WERI-Rb-1 (cell line): Measurements from ENCODE around the gene NCS1.

Experiments
- DNase-seq: peaks from one replicate; pipeline ENCODE4 v3.0.0-alpha.2; 2020
- H3K27ac ChIP-seq: fragments of 250-450 bp; sonication (Bioruptor Pico); 2 replicates; pipeline ENCODE4 v1.5.1; 2020; ENCODE audit warnings: mild to moderate bottlenecking, moderate library complexity
- H3K27me3 ChIP-seq: fragments of 250-450 bp; sonication (Bioruptor Pico); 2 replicates; pipeline ENCODE4 v1.5.1; 2021; ENCODE audit warnings: mild to moderate bottlenecking, low read depth, moderate library complexity; ENCODE audit not compliant: insufficient read depth, severe bottlenecking
- H3K36me3 ChIP-seq: fragments of 250-450 bp; sonication (Bioruptor Pico); 2 replicates; pipeline ENCODE4 v1.5.1; 2020; ENCODE audit warnings: mild to moderate bottlenecking, moderate library complexity
- H3K4me3 ChIP-seq: 2 replicates; pipeline ENCODE4 v1.5.1; 2011; ENCODE audit warnings: low read depth, mild to moderate bottlenecking, control low read depth, low read length
- H3K9me3 ChIP-seq: fragments of 250-450 bp; sonication (Bioruptor Pico); 2 replicates; pipeline ENCODE4 v1.5.1; 2021; ENCODE audit warnings: mild to moderate bottlenecking, moderate library complexity; ENCODE audit not compliant: severe bottlenecking
- CTCF ChIP-seq: IDR thresholded peaks from 2 replicates; pipeline ENCODE4 v1.5.1; 2011; ENCODE audit warnings: low read depth, mild to moderate bottlenecking, control low read depth, inconsistent platforms, low read length

Gene NCS1

DNA sequence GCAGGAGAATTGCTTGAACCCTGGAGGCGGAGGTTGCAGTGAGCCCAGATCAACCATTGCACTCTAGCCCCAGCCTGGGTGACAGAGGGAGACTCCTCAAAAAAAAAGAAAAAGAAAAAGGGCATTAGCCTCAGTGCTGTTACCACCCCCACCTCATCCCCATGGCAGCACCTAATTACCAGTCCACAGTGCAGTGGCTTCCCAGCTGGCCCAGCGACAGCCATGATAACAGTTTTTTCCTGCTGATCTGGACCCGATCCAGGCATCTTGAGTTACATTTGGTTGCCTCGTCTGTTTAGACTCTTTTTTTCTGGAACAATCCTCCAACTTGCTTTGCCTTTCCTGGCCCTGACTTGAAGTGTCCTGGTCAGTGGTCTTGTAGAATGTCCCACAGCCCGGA, 24.4 kb downstream of the NCS1 start:
- Histone ChIP-seq H3K27me3 (no peaks in the 10 kb centered on the region), H3K9me3 (no peaks in the 10 kb centered on the region), H3K36me3 (peaks cover 29% of the 10 kb centered on the region), H3K27ac (no peak overlapping the region), H3K4me3 (no peak overlapping the region)
- DNase-seq: no peak
- TF ChIP-seq CTCF: no peak

- Histone ChIP-seq H3K27ac (no peak overlapping the region), H3K36me3 (peaks cover 33% of the 10 kb centered on the region), H3K27me3 (no peaks in the 10 kb centered on the region), H3K4me3 (no peak overlapping the region), H3K9me3 (no peaks in the 10 kb centered on the region)
- DNase-seq: no peak
- no peak for TF ChIP-seq CTCF
These were observed 25.2 kb downstream of the NCS1 start for GRCh38 chr9:130197386-130197785.

DNA sequence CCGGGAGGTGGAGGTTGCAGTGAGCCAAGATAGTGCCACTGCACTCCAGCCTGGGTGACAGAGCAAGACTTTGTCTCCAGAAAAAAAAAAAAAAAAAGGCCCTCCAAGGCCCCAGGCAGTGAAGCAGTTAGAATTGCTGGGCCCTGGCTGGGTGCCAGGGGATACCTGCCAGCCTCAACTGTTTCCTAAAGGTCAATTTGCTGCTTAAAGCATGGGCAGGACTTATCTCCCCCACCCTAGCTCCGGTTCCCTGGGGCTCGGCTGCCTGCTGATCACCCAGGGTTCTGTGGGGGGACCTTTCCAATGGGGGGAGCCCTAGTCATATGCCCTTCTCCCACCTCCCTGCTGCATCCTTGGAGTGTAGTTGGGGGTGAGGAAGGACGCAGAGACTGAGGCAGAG, 25.7 kb downstream of the NCS1 start:
- Histone ChIP-seq H3K4me3 (no peak overlapping the region), H3K36me3 (peaks cover 38% of the 10 kb centered on the region), H3K9me3 (no peaks in the 10 kb centered on the region), H3K27me3 (no peaks in the 10 kb centered on the region), H3K27ac (no peak overlapping the region)
- TF ChIP-seq CTCF: no peak
- DNase-seq: no peak

- Histone ChIP-seq H3K4me3 (no peak overlapping the region), H3K36me3 (peaks cover 43% of the 10 kb centered on the region), H3K27ac (no peak overlapping the region), H3K9me3 (no peaks in the 10 kb centered on the region), H3K27me3 (no peaks in the 10 kb centered on the region)
- no peak for DNase-seq
- TF ChIP-seq CTCF: no peak
These were observed 26.4 kb downstream of the NCS1 start for GRCh38 chr9:130198501-130199179.

DNA sequence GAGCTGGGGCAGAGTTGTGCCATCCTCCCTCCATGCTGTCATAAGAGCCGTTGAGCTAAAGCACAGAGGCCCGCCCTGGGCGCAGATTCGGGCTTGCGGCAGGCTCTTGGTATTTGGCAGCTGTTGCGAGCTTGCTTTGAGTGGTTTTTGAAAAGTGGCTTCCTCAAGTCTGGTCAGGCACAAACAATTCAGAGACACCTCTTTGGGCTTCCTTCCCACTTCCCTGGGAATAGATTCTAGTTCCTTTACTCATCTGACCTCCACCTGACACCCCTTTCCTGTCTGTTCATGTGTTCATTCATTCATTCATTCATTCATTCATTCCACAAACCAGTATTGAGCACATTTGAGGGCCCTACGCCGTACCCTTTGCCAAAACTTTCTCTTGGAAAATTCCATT, 27.4 kb downstream of the NCS1 start:
- Histone ChIP-seq H3K27me3 (no peaks in the 10 kb centered on the region), H3K27ac (no peak overlapping the region), H3K36me3 (peaks cover 44% of the 10 kb centered on the region), H3K9me3 (no peaks in the 10 kb centered on the region), H3K4me3 (no peak overlapping the region)
- TF ChIP-seq CTCF: no peak
- DNase-seq: no peak
